GM21515 (cell line): ENCODE data around the gene EIF2S3B.
"Not testable (repeated sequence)": the region's sequence is repeated elsewhere in the genome, so short reads cannot be mapped to it uniquely, and the experiment has no call there.

Source experiments
- ATAC-seq: cut with Tn5 transposase; IDR thresholded peaks from one replicate; pipeline ENCODE4 v1.9.1; 2021; ENCODE audit not compliant: unreplicated experiment

Gene EIF2S3B

DNA sequence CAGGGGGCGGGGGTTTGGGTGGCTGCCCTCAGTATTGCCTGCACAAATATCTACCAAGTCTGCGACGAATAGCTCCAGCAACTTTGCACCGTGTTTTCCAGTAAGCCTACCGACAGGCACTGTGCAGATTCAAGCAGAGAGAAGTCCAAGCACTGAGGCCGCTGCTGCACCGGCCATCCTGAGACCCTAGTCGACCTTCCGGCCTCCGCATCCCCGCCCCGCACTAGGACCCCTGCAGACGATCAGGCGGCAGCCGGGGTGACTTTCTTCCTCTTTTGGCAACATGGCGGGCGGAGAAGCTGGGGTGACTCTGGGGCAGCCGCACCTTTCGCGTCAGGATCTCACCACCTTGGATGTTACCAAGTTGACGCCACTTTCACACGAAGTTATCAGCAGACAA is at the start of gene EIF2S3B:
Gene EIF2S3B, plus strand, starts transcription at position 271 of the 400 bp plus-strand sequence. Its CDS starts 13 bp downstream, at position 284.
- no peak for ATAC-seq

DNA sequence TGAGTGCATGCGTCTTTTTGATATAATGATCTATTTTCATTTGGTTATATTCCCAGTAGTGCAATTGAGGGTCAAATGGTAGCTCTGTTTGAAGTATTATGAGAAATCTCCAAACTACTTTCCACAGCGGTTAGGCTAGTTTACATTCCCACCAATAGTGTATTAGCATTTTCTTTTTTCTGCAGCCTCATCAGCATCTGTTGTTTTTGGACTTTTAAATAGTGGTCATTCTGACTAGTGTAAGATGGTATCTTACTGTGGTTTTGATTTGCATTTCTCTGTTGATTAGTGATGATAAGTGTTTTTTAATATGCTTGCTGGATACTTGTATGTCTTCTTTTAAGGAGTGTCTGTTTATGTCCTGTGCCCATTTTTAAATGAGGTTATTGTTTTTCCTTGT is 48.8 kb upstream of the EIF2S3B start:
- no peak for ATAC-seq

DNA sequence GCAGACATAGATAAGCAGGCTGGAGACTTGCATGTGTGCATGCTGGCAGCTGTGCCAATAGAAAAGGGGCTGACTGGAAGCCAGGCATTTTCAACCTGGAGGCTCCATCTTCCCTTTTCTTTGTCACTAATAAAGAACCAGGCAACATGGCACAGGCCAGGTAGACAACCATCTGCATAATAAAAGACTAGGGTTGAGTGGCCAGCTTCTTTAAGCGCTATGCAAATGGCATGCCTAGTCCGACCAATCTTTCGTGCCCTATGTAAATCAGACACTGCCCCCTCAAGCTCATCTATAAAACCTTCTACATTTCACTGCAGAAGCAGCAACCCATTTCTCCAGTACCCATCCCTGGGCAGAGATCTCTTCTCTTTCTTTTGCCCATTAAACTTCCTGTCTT is 47.9 kb upstream of the EIF2S3B start:
- ATAC-seq = no peak

DNA sequence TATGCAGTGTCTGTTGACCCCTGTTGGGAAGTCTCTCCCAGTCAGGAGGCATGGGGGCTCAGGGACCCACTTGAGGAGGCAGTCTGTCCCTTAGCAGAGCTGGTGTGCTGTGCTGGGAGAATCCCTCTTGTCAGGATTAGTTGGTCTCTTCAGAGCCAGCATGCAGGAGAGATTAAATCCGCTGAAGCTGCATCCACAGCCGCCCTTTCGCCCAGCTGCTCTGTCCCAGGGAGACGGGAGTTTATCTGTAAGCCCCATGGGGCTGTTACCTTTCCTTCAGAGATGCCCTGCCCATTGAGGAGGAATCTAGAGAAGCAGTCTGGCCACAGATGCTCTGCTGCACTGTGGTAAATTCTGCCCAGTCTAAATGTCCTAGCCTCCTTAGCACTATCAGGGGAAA is 39.4 kb upstream of the EIF2S3B start:
- no peak for ATAC-seq

DNA sequence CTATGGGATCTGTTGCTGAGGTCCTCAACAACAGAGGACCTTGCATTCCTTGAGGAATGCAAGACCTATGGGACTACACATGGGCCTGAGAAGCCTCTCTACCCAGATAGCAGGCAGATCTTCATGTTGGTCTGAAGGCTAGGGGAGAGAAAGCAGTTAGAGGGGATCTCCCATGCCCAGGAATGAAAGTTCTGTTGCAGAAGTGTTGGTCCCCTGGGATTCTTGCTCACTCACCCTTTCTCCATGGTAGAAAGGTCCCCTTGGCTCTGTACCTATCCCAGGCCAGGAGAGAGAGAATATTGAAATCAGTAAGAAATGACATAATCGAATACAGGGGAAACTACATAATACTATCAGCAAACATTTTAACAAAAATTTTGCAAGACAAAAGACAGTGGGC is 36.0 kb upstream of the EIF2S3B start:
- no peak for ATAC-seq

DNA sequence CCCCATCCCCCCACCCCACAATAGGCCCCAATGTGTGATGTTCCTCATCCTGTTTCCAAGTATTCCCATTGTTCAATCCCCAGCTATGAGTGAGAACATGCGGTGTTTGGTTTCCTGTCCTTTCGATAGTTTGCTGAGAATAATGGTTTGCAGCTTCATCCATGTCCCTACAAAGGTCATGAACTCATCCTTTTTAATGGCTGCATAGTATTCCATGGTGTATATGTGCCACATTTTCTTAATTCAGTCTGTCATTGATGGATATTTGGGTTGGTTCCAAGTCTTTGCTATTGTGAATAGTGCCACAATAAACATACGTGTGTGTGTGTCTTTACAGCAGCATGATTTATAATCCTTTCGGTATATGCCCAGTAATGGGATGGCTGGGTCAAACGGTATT is 32.9 kb upstream of the EIF2S3B start:
- not testable (repeated sequence) for ATAC-seq

DNA sequence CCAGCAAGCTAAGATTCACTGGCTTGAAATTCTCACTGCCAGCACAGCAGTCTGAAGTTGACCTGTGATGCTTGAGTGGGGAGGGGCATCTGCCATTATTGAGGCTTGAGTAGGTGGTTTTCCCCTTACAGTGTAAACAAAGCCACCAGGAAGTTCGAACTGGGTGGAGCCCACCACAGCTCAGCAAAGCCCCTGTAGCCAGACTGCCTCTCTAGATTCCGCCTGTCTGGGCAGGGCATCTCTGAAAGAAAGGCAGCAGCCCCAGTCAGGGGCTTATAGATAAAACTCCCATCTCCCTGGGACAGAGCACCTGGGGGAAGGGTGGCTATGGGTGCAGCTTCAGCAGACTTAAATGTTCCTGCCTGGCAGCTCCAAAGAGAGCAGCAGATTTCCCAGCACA is 23.8 kb upstream of the EIF2S3B start:
- not testable (repeated sequence) for ATAC-seq

DNA sequence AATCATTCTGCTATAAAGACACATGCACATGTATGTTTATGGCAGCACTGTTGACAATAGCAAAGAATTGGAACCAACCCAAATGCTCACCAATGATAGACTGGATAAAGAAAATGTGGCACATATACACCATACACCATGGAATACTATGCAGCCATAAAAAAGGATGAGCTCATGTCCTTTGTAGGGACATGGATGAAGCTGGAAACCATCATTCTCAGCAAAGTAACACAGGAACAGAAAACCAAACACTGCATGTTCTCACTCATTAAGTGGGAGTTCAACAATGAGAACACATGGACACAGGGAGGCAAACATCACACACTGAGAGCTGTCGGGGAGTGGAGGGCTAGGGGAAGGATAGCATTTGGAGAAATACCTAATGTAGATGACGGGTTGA is 18.4 kb upstream of the EIF2S3B start:
- ATAC-seq = not testable (repeated sequence)

DNA sequence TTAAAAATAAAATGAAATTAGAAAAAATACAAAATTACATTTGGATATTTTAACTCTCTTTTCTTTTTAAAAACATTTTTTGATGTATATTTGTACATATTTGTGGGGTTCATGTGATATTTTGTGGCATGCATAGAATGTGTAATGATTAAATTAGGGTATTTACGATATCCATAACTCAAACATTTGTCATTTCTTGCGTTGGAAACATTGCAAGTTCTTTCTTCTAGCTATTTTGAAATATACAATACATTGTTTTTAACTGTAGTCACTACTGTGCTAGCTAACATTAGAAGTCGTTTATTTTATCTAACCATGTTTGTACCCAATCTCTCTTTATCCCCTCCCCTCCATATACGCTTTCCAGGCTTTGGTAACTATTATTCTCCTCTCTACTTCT is 13.9 kb upstream of the EIF2S3B start:
- no peak for ATAC-seq

DNA sequence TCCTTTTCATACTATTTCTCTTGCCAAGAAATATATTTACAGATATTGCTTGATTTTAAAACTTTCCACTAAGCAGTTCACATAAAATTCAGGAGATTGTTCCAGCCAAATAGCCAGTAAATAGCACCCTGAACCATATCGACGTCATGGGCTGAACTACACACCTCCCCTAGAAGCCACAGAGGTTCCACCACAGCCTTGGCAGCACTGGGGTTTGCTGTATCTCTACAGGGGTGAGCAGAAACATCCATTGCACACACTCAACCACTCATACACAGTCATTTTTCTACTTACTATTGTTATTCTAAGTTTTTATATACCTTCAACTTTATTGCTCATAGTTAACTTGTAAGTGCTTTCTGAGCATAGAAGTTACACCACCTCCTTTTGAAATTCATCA is 8.1 kb upstream of the EIF2S3B start:
- ATAC-seq = no peak

DNA sequence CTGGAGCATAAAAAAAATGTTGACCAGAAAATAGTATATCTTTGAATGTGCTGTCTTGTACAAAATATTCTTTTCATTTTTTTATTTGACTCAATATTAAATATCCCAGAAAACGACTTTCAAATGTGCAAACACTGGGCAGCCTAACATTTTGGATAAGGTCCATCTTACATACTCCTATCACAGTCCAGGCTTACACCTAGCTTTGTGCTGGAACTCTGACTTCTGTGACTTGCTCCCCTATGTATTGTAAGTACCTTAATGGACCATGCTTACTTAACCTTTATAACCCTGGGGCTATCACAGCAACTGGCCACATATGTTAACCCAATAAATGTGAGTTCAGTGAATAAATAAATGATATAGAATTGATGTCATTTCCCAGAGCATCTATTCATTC is 7.6 kb upstream of the EIF2S3B start:
- ATAC-seq = no peak

DNA sequence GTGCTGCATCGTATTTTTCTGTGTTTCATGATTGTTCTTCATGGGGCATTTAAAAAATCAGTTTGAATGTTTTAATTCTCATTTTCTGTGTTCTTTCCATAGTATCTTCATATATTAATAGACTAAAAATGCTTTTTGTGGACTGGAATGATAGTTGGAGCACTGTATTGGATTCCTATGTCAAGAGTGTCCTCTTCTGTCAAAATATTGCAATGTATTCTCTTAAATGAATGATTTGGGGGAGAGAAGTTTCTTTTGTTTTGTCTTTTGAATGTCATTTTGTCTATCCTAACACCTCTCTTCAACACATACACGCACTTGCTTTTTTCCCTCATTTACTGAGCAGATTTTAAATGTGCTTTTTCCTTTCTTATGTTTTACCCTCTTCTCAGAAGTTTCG is 4.7 kb upstream of the EIF2S3B start:
- ATAC-seq = no peak

DNA sequence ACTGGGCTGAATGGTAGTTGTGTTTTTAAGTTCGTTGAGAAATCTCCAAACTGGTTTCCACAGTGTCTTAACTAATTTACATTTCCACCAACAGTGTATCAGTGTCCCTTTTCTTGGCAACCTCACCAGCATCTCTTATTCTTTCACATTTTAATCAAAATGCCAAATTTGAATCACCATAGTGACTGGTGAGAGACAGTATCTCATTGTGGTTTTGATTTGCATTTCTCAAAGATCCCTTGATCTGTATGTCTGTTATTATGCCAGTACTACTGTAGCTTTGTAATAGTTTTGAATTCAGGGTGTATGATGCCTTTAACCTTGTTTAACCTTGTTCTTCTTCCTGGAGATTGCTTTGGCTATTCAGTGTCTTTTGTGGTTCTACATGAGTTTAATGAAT is 2.2 kb upstream of the EIF2S3B start:
- no peak for ATAC-seq

DNA sequence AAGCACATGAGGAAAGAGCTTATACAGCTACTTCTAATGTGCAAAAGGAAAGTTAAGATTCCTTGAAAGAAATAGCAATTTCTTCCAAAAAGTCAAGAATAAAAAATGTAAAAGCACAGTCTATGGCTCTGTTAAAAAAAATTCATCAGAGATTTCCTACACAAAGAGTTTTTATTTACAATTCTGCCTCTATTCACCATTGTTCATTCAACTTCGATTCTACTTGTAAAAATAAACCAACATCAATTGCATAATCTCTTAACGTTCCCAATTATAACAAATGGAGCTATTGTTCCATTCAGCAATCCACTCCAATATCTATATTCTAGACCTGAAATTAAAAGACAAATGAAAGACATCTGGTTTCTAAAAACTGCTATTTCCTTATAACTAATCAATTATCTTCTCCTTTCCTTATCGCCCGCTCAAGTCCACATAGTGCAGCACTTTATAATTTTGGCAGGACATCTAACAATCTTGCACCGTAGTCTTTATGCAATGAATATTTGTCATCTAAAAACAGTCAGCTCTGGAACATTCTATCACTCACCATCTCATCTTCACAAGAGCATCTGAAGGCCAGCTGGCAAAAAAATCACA is 6.2 kb downstream of the EIF2S3B start:
- ATAC-seq = no peak

DNA sequence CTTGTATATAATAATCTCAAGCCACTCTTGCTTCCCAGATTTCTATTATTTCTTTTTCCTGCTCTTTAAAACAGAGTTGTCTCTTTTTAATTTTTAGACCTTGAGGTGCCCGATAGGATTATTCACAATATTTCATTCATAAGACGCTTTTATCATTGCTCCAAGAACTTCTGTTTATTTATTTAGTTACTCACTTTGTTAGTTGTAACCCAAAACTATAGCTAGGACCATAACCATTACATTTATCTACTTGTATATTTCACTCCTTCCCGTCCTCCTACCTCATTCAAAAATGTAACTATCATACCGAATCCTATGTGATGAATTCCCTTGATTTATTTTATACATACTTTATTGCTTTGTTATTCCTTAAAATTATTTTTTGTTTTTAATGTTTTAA is 7.1 kb downstream of the EIF2S3B start:
- ATAC-seq = no peak

DNA sequence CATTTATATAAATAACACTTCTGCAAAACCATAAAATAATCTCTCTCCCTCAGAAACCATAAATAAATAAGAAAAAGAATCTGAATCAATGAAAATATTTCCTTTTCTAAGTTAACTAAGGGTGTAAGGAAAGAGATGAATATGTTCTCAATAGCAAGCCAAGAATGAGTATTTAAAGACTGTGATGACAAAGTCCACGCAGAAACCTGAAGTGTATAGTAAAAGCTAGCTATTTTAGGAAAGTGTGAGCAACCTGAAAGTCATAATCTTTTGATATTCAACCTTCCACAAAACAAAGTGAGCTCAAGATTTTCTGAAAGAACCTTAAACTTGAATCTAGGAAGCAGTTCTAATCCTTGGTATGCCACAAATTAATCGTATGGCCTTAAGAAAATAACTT is 15.9 kb downstream of the EIF2S3B start:
- no peak for ATAC-seq

DNA sequence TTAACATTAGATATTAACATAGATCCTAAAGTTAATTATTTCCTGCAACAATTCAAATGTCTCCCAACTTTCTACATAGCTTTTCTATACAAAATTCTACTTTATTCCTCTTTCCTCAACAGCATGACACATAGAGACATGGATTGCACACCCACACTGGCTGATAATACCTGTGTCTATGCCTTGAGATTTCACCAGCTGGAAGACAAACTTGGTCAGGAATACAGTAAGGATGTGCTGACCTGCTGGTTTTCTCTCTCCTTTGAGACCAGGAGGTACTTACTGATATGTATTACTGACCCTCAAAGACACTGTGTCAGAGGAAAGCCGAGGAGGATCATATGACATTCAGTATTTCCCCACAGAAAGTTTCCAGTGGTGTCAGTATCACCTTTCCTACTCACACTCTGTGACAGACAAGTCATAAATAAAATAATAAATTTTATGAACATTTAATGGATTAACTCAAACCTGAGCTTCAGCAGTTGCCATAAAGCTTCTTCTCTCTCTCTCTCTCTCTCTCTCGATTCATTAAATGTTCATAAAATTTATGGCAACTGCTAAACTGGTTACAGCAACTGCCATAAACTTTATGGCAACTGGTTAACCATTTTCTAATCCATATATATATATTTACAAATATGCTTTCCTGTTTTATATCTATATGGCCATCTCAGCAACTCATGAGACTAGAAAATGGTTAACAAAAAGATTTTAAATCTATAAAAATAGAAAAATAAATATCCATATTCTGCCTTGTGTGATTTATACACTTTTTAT is 22.7 kb downstream of the EIF2S3B start:
- ATAC-seq = no peak

DNA sequence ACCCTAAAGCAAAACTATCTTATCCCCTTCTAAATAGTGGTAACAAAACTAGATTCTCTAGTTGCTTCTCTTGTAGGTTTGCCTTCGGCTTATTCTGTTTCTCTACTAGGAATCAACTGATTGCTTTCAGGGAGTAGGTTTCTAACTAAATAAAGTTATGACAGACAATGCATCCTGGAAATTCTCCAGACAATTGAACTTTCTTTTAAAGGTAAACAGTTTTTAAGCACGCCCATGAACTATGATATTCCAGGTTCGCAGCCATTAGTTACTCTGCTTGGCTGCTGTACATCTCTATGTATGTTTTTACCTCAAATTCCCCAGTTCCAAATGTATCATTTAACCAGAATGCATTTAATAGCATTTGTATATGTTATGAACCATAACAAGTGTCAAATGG is 23.9 kb downstream of the EIF2S3B start:
- no peak for ATAC-seq

DNA sequence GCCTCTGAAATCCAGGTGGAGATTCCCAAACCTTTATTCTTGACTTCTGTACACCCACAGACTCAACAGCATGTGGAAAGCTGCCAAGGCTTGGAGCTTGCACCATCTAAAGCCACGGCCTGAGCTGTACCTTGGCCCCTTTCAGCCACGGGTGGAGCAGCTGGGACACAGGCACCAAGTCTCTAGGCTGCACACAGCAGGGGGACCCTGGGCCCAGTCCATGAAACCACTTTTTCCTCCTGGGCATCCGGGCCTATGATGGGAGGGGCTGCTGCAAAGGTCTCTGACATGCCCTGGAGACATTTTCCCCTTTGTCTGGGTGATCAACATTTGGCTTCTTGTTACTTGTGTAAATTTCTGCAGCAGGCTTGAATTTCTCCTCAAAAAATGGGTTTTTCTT is 32.0 kb downstream of the EIF2S3B start:
- no peak for ATAC-seq

DNA sequence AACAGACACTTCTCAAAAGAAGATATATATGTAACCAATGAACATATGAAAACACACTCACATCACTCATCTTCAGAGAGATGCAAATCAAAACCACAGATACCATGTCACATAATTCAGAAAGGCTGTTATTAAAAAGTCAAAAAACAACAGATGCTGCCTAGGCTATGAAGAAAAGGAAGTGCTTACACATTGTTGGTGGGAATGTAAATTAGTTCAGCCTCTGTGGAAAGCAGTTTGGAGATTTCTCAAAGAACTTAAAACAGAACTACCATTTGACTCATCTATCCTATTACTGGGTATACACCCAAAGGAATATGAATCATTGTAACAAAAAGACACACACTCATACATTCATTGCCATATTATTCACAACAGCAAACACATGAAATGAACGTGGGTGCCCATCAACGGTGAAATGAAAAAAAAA is 35.1 kb downstream of the EIF2S3B start:
- ATAC-seq = peak; percentile 81

DNA sequence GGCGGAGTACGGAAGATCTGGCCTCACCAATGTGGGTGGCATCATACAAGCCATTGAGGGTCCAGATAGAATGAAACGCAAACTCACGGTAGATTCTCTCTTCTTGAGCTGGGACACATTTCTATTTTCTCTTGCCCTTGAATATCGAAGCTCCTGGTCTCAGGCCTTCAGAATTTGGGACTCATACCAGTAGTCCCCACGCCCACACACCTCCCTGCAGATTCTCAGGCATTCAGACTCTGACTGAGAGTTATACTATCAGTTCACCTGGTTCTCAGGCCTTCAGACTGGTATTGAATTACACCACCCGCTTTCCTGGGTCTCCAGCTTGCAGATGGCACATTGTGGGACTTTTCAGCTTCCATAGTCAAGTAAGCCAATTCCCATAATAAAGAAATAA is 37.8 kb downstream of the EIF2S3B start:
- no peak for ATAC-seq

DNA sequence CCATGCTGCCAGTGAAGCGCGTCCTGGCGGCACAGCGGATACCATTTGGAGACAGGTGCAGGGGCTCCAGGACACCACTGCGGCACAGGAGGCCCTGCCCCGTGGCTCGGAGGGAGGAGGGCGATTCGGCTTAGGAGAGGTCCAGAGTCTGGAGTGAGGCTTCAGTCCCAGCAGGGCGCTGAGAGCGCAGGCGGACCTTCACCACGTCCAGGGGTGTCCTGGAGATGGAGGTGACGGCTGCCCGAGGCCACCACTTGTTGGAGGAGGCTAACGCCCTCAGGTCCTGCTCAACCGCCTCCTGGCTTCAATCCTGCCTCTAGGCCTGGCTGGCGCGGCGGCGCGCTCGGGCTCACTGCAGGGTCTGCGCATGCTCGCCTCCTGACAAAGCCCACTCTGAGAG is 45.7 kb downstream of the EIF2S3B start:
- ATAC-seq = no peak

DNA sequence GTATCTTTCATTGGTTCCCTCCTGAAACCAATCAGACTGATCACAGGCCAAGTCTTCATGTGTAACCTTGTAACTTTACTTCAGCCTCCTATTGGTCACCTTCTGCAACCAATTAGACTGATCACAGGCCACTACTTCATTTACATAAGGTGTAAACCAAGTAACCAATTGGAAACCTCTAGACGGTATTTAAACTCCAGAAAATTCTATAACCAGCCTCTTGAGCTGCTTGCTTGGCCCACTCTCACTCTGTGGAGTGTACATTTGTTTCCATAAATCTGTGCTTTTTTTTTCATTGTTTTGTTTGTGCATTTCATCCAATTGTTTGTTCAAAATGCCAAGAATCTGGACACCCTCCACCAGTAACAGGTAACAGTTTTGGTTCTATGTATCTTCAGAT is 47.5 kb downstream of the EIF2S3B start:
- ATAC-seq = no peak
